Small intestine (tissue), 7 donors: ENCODE measurements around the gene BLOC1S6. TPM values are rescaled to one million over a fixed set of nuclear protein-coding genes. Genes with fewer than 3 reads are reported as not detected.
A peak's percentile ranks its signal among the peaks of the same experiment; 100 is the strongest.

Experiments
- DNase-seq, 2 donors: peaks; one replicate each; pipeline versions ENCODE4 v3.0.0 to v3.0.0-alpha.2; 2013
- FAIRE-seq: peaks from 2 replicates; lab custom pipeline; 2012; peaks lifted over from hg19 to GRCh38; lab: Jason Lieb, UNC
- H3K27ac ChIP-seq, 3 donors: one replicate each; pipeline ENCODE4 v1.5.1; 2013; ENCODE audit warnings: low read length in 2 of 3, mild to moderate bottlenecking in 2 of 3, control low read depth in 1 of 3, inconsistent platforms in 1 of 3, low read depth in 1 of 3, moderate library complexity in 1 of 3
- H3K27me3 ChIP-seq, 3 donors: one replicate each; pipeline ENCODE4 v1.6.1; 2013; ENCODE audit warnings: low read length in 3 of 3, inconsistent platforms in 1 of 3; ENCODE audit not compliant: control insufficient read depth in 3 of 3, insufficient read depth in 3 of 3
- H3K36me3 ChIP-seq, 3 donors: one replicate each; pipeline ENCODE4 v1.6.1; 2013; ENCODE audit warnings: low read length in 3 of 3, inconsistent platforms in 1 of 3, low read depth in 1 of 3, mild to moderate bottlenecking in 1 of 3, moderate library complexity in 1 of 3; ENCODE audit not compliant: control insufficient read depth in 3 of 3, insufficient read depth in 2 of 3
- H3K4me1 ChIP-seq, 3 donors: one replicate each; pipeline ENCODE4 v1.6.1; 2013; ENCODE audit warnings: low read length in 2 of 3, inconsistent platforms in 1 of 3, low read depth in 1 of 3, mild to moderate bottlenecking in 1 of 3, moderate library complexity in 1 of 3; ENCODE audit not compliant: control insufficient read depth in 3 of 3, insufficient read depth in 2 of 3
- H3K4me3 ChIP-seq, 3 donors: one replicate each; pipeline ENCODE4 v1.5.1; 2013; ENCODE audit warnings: low read length in 3 of 3, control low read depth in 1 of 3, inconsistent platforms in 1 of 3, low read depth in 1 of 3, mild to moderate bottlenecking in 1 of 3, moderate library complexity in 1 of 3
- H3K9me3 ChIP-seq, 2 donors: one replicate each; pipeline ENCODE4 v1.6.1; 2013; ENCODE audit warnings: low read depth in 1 of 2, low read length in 1 of 2; ENCODE audit not compliant: control insufficient read depth in 2 of 2, insufficient read depth in 1 of 2
- WGBS, 3 donors: extraction: QIAGEN DNeasy Blood & Tissue Kit; methylation state at CpG; one replicate each; pipeline ENCODE4 v1.1.7; 2013; 5-methylcytosine and 5-hydroxymethylcytosine counted together
- polyA plus RNA-seq, 4 donors: library from polyadenylated mRNA; stranded (reverse) in 3 of 4; unstranded in 1 of 4; fragments of 200-250 nt in 3 of 4; fragments of 120-200 nt in 1 of 4; gene quantifications; one replicate each; pipeline versions ENCODE4 v1.2.1 to v1.2.3, GENCODE V29; 2013
- donor health status: healthy with polysubstance abuse.
- donor health status: control.
- donor health status: control.
- donor health status: Bipolar disorder and iron deficiency.
- donor health status: healthy.

The BLOC1S6 gene
- polyA plus RNA-seq, 4 donors = 14.3 to 43.0 (median 21.8) TPM

DNA sequence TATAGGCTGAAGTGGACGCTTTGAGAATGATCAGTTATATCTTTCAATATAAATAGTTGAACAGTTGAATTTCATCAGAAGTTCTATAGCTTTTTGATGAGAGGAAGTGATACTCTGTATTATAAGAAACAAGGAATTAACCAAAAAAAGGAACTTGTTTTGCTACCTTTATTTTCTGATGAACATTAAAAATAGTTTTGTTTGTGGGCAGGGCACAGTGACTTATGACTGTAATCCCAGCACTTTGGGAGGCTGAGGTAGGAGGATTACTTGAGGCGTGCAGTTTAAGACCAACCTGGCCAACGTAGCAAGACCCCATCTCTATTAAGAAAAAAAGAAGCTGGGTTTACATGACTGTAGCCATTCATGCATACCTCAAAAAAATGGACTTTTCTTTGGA, 16.7 kb downstream of the BLOC1S6 start:
- no peak for FAIRE-seq

DNA sequence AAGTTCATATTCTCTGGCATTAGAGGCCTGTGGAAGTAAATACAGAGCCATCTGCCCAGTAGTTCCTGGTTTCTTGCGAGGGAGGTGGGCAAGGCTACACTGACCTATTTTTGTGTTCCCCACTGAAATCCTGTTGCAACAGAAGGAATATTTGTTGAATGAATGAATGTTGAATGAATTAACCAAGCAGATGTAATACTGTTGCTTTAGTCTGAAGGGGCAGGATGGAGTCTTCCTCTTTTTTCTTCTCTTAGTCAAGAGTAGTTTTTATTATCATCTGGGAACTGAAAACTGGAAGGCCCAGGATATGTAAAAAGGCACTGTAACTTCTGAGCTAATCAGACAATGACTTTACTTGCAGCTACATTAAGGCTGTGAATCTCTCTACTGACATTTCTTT, 17.1 kb downstream of the BLOC1S6 start:
- WGBS, 3 donors = 74 to 94% (median 85%) methylated on average over 1 of the region's 1 CpG
- peaks cover 0 to 13% (median 3%) of the 10 kb centered on the region in 3 donors for H3K36me3 ChIP-seq
- no peak overlapping the region for H3K27ac ChIP-seq
- no peak for DNase-seq
- no peaks in the 10 kb centered on the region for H3K27me3 ChIP-seq
- H3K9me3 ChIP-seq = no peaks in the 10 kb centered on the region
- no peak overlapping the region for H3K4me3 ChIP-seq
- no peak for FAIRE-seq
- no peaks in the 10 kb centered on the region for H3K4me1 ChIP-seq

More for the DNA sequence above, 16.7 kb downstream of the BLOC1S6 start:
- Histone ChIP-seq H3K27ac (no peak overlapping the region), H3K27me3 (no peaks in the 10 kb centered on the region), H3K4me1 (no peaks in the 10 kb centered on the region), H3K4me3 (no peak overlapping the region), H3K36me3 (peaks cover 0 to 13% (median 3%) of the 10 kb centered on the region in 3 donors), H3K9me3 (no peaks in the 10 kb centered on the region)
- 87 to 97% (median 91%) methylated on average over 3 of the region's 3 CpGs for WGBS, 3 donors
- DNase-seq = no peak

DNA sequence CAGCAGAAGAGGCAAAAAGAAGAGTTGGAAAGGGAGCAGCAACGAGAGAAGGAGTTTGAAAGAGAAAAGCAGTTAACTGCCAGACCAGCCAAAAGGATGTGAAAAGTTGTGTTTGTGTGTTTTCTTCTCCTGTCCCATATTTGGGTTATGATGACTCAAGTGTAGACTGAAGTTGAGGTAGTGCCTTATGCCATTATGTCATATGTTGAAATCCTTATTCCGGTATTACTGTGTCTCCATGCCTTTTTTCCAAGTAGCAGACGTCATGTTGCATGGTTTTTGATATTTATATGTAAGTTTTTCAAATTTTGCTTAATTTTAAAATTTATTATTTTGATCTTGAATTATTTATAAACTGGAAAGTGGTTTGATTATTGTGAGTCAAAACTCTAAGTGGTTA, 19.2 kb downstream of the BLOC1S6 start:
- peaks cover 0 to 17% (median 3%) of the 10 kb centered on the region in 3 donors for H3K36me3 ChIP-seq
- DNase-seq (no peak), FAIRE-seq (no peak)
- 75 to 88% (median 83%) methylated on average over 3 of the region's 3 CpGs for WGBS, 3 donors
- H3K4me1 ChIP-seq = no peaks in the 10 kb centered on the region
- no peak overlapping the region for H3K27ac ChIP-seq
- H3K9me3 ChIP-seq = no peaks in the 10 kb centered on the region
- H3K27me3 ChIP-seq = no peaks in the 10 kb centered on the region
- no peak overlapping the region for H3K4me3 ChIP-seq

DNA sequence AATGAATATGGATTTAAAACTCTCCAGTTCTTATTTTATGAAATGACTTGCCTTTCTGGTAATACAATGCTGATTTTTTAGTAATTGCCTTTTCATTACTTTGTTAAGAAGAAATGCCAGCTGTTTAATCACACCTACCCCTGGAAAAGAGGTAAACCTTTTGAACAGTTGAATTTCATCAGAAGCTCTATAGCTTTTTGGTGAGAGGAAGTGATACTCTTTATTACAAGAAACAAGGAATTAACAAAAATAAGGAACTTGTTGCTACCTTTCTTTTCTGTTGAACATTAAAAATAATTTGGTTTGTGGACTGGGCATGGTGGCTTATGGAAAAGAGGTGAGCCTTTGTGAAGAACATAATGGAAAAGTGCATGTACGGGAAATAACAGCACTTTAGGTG, 19.7 kb downstream of the BLOC1S6 start:
- FAIRE-seq = no peak
- H3K4me3 ChIP-seq = no peak overlapping the region
- H3K9me3 ChIP-seq = no peaks in the 10 kb centered on the region
- no peak overlapping the region for H3K27ac ChIP-seq
- H3K4me1 ChIP-seq = no peaks in the 10 kb centered on the region
- no peak for DNase-seq
- H3K36me3 ChIP-seq = peaks cover 0 to 16% (median 3%) of the 10 kb centered on the region in 3 donors
- 88 to 100% (median 94%) methylated on average over 1 of the region's 1 CpG for WGBS, 3 donors
- H3K27me3 ChIP-seq = no peaks in the 10 kb centered on the region

DNA sequence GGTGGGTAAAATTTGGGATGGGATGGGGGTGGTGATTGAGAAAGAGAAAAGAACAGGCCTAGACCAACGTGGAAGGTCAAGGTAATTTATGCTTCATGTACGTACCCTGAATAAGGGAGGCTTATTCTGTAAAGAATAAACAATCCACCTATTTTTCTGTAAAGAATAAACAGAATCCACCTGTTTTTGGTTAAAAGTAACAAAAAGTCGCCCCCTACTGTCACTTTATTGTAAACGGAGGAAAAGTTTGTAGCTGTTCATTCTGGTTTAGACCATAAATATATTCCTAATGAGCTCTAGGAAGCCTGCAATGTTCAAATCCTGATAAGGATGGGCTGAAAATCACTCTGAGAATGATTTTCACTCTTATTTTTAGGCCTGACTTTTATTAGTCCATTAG, 24.1 kb downstream of the BLOC1S6 start:
- Histone ChIP-seq H3K27ac (no peak overlapping the region), H3K4me3 (no peak overlapping the region), H3K27me3 (no peaks in the 10 kb centered on the region), H3K36me3 (peaks cover 0 to 4% (median 2%) of the 10 kb centered on the region in 3 donors), H3K9me3 (no peaks in the 10 kb centered on the region), H3K4me1 (no peaks in the 10 kb centered on the region)
- DNase-seq = peak in 1 of 2 donors; percentile 37
- no peak for FAIRE-seq
- 11 to 20% (median 16%) methylated on average over 4 of the region's 4 CpGs for WGBS, 3 donors

GRCh38 chr15:45612790-45613415, 25.7 kb downstream of the BLOC1S6 start:
- DNase-seq (peak in 1 of 2 donors; percentile 21), FAIRE-seq (no peak)
- peaks cover 0 to 4% (median 0%) of the 10 kb centered on the region in 3 donors for H3K36me3 ChIP-seq
- no peak overlapping the region for H3K4me3 ChIP-seq
- WGBS, 3 donors = 17 to 46% (median 26%) methylated on average over 1 of the region's 1 CpG
- no peaks in the 10 kb centered on the region for H3K9me3 ChIP-seq
- no peaks in the 10 kb centered on the region for H3K4me1 ChIP-seq
- no peaks in the 10 kb centered on the region for H3K27me3 ChIP-seq
- no peak overlapping the region for H3K27ac ChIP-seq

- H3K4me1 ChIP-seq = no peaks in the 10 kb centered on the region
- no peak overlapping the region for H3K27ac ChIP-seq
- WGBS, 3 donors = 35 to 66% (median 52%) methylated on average over 3 of the region's 3 CpGs
- no peaks in the 10 kb centered on the region for H3K9me3 ChIP-seq
- no peak overlapping the region for H3K4me3 ChIP-seq
- H3K27me3 ChIP-seq = no peaks in the 10 kb centered on the region
- FAIRE-seq (no peak), DNase-seq (peak in 1 of 2 donors; percentile 43)
- H3K36me3 ChIP-seq = no peaks in the 10 kb centered on the region
Observed at GRCh38 chr15:45616901-45617323, 29.7 kb downstream of the BLOC1S6 start.

- DNase-seq = no peak
- no peak overlapping the region for H3K4me3 ChIP-seq
- H3K36me3 ChIP-seq = no peaks in the 10 kb centered on the region
- H3K27ac ChIP-seq = no peak overlapping the region
- H3K4me1 ChIP-seq = no peaks in the 10 kb centered on the region
- no peaks in the 10 kb centered on the region for H3K27me3 ChIP-seq
- 85 to 91% (median 91%) methylated on average over 5 of the region's 5 CpGs for WGBS, 3 donors
- no peaks in the 10 kb centered on the region for H3K9me3 ChIP-seq
- no peak for FAIRE-seq
Observed at GRCh38 chr15:45618813-45619212, 31.6 kb downstream of the BLOC1S6 start.

GRCh38 chr15:45628136-45628535, 41.0 kb downstream of the BLOC1S6 start:
- no peak for FAIRE-seq
- 89 to 95% (median 92%) methylated on average over 7 of the region's 7 CpGs for WGBS, 3 donors
- peaks cover 0 to 18% of the 10 kb centered on the region in 2 donors for H3K9me3 ChIP-seq
- no peaks in the 10 kb centered on the region for H3K36me3 ChIP-seq
- no peak overlapping the region for H3K27ac ChIP-seq
- H3K27me3 ChIP-seq = no peaks in the 10 kb centered on the region
- no peak for DNase-seq
- no peak overlapping the region for H3K4me3 ChIP-seq
- H3K4me1 ChIP-seq = no peaks in the 10 kb centered on the region
